Measurements from ENCODE around the gene ATRIP. TPM values are rescaled to one million over a fixed set of nuclear protein-coding genes. Genes with fewer than 3 reads are reported as not detected.

Gene ATRIP
- total RNA-seq, 1 experiment from 2014 or later: 16.1 TPM

DNA sequence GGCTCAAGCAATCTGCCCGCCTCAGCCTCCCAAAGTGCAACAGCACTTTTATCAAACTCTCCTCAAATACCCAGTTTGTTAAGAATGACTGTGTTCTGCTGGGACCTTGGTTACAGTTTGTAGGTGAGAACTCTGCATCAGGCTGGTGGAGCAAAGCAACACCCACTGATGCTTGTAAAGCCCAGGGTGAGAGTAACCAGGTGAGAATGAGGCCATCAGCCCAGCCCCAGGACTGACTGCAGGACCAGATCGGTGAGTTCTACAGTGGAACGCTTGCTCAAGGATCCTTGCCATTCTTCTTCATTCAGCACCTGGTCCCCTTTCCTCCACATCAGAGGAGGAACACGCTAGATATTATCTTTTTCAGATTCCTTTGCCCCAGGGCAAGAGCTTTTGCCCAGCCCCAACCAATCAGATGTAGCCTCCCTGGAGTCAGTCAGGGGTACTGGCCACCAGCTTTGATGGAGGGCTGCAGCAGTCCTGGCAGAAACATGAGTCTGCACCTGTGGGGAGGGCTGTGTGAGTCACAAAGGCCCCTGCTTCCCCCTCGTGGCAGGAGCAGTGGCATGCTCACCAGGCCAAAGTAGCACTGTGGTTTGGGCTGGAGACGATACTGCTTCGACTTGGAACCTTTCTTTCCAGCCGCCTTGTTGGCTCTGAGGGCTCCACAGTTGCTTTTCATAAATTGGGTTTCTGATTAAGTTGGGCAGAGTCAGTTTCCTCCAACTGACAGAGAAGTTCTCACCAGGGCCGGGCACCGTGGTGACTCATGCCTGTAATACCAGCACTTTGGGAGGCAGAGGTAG lies 60.9 kb downstream of the ATRIP start:
- Histone ChIP-seq H3K9ac (ENCODE audit: low read length) (peak overlapping the region; percentile 60), H3K36me3 (ENCODE audit: low read depth, low read length) (no peaks in the 10 kb centered on the region), H3K4me1 (ENCODE audit: insufficient read depth, low read length) (peaks cover 54% of the 10 kb centered on the region), H3K4me3 (ENCODE audit: low read length) (peak overlapping the region; percentile 44; the same call in 1 of the 2 replicates), H3K27ac (ENCODE audit: low read length) (peak overlapping the region; percentile 97), H3K4me2 (ENCODE audit: low read length) (peak overlapping the region; percentile 77), H3K79me2 (ENCODE audit: low read length) (peaks cover 14% of the 10 kb centered on the region), H3K9me3 (ENCODE audit: low read length) (no peaks in the 10 kb centered on the region), H4K20me1 (ENCODE audit: low read length) (no peaks in the 10 kb centered on the region), H3F3A (ENCODE audit: low read length, unreplicated experiment) (peaks cover 5% of the 10 kb centered on the region), H3K9me2 (replicated peaks; ENCODE audit: low read length) (no peaks in the 10 kb centered on the region), H2AFZ (ENCODE audit: low read length) (peak overlapping the region; percentile 67), H3K27me3 (ENCODE audit: low read length) (no peaks in the 10 kb centered on the region)
- ChIA-PET POLR2A (ENCODE audit: unreplicated experiment) (interaction anchor here (0.6 kb wide), 1 partner anchor 586 kb away, joined by 4 read pairs; no protein-coding TSS in a partner anchor), CTCF (interaction anchor here (0.6 kb wide), 3 partner anchors 20 to 256 kb away, joined by 3 to 12 read pairs (median 3); partner anchors contain the start of gene PFKFB4)
- BruUV-seq (replicated peaks): no TSS peak
- ATAC-seq: peak; percentile 68
- intact Hi-C loops (cut with micrococcal nuclease): loop anchor here (1.0 to 2.0 kb wide), 3 partner anchors 35 to 42 kb away; no protein-coding TSS in a partner anchor
- TF ChIP-seq, protein P1, sequence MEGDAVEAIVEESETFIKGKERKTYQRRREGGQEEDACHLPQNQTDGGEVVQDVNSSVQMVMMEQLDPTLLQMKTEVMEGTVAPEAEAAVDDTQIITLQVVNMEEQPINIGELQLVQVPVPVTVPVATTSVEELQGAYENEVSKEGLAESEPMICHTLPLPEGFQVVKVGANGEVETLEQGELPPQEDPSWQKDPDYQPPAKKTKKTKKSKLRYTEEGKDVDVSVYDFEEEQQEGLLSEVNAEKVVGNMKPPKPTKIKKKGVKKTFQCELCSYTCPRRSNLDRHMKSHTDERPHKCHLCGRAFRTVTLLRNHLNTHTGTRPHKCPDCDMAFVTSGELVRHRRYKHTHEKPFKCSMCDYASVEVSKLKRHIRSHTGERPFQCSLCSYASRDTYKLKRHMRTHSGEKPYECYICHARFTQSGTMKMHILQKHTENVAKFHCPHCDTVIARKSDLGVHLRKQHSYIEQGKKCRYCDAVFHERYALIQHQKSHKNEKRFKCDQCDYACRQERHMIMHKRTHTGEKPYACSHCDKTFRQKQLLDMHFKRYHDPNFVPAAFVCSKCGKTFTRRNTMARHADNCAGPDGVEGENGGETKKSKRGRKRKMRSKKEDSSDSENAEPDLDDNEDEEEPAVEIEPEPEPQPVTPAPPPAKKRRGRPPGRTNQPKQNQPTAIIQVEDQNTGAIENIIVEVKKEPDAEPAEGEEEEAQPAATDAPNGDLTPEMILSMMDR (conservative IDR thresholded peaks at IDR 0.05; ENCODE audit: low read depth, low read length): peak; percentile 66
- no peak for TF ChIP-seq EZH2 (IDR thresholded peaks at IDR 0.05; ENCODE audit: low read length, unreplicated experiment)
- TF ChIP-seq EZH2phosphoT487 (IDR thresholded peaks at IDR 0.05; ENCODE audit: borderline replicate concordance, low read length): no peak
- DNase-seq: peak; percentile 98

DNA sequence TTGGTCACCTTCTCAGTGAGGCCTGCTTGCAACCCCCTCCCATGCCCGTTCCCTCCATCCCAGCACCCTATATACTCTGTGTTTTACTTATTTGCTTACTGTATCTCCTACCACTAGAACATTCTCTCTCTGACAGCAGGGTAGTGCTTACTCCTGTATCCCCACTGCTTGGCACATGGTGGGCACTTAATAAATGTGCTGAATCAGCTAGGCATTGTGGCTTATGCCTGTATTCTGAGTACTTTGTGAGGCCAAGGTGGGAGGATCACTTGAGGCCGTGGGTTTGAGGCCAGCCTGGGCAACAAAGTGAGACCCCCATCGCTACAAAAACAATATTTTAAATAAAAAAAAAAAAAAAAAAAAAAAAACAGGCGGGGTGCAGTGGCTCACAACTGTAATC lies 65.0 kb downstream of the ATRIP start:
- no peaks in the 10 kb centered on the region for H4K20me1 ChIP-seq (ENCODE audit: low read length)
- H3K36me3 ChIP-seq (ENCODE audit: low read depth, low read length): no peaks in the 10 kb centered on the region
- H3K4me3 ChIP-seq (ENCODE audit: low read length): no peak overlapping the region
- DNase-seq: no peak
- no peaks in the 10 kb centered on the region for H3K9me2 ChIP-seq (replicated peaks; ENCODE audit: low read length)
- POLR2A ChIA-PET (ENCODE audit: unreplicated experiment): no interaction called here
- no peak overlapping the region for H3K27ac ChIP-seq (ENCODE audit: low read length)
- peaks cover 21% of the 10 kb centered on the region for H3K4me1 ChIP-seq (ENCODE audit: insufficient read depth, low read length)
- TF ChIP-seq, protein P1 (conservative IDR thresholded peaks at IDR 0.05; ENCODE audit: low read depth, low read length): no peak
- no peak for TF ChIP-seq EZH2phosphoT487 (IDR thresholded peaks at IDR 0.05; ENCODE audit: borderline replicate concordance, low read length)
- no peak for TF ChIP-seq EZH2 (IDR thresholded peaks at IDR 0.05; ENCODE audit: low read length, unreplicated experiment)
- H3K4me2 ChIP-seq (ENCODE audit: low read length): no peak overlapping the region
- H3K9ac ChIP-seq (ENCODE audit: low read length): no peak overlapping the region
- no TSS peak for BruUV-seq (replicated peaks)
- H3F3A ChIP-seq (ENCODE audit: low read length, unreplicated experiment): peaks cover 5% of the 10 kb centered on the region
- H3K79me2 ChIP-seq (ENCODE audit: low read length): no peaks in the 10 kb centered on the region
- ATAC-seq: no peak
- CTCF ChIA-PET: no interaction called here
- intact Hi-C loops (cut with micrococcal nuclease): no loop called here
- H3K27me3 ChIP-seq (ENCODE audit: low read length): no peaks in the 10 kb centered on the region
- H2AFZ ChIP-seq (ENCODE audit: low read length): no peak overlapping the region
- H3K9me3 ChIP-seq (ENCODE audit: low read length): no peaks in the 10 kb centered on the region

Data from PC-3 (cell line).